K562 (cell line): ENCODE measurements around the gene STXBP4. TPM values are rescaled to one million over a fixed set of nuclear protein-coding genes. Genes with fewer than 3 reads are reported as not detected.

Source experiments
- ATAC-seq: fragments of 200-7000 bp; cut with Tn5 transposase; 3 replicates; pipeline ENCODE4 v1.9.1; 2020; ENCODE audit warnings: moderate library complexity
- BruUV-seq: library from RNA; stranded (reverse); fragments of 400-500 nt; replicated peaks from 2 replicates; lab custom pipeline; 2021; lab: Mats Ljungman, UMichigan
- CTCF ChIA-PET: fragments of 300-600 bp; formaldehyde crosslinking; extraction: SDS; loops from one replicate; lab custom pipeline; 2021; ENCODE audit warnings: low intra/inter-chr PET ratio; lab: Yijun Ruan, JAX
- POLR2A ChIA-PET: fragments of 300-600, 350-650 bp; sonication (Branson Sonifier 250); formaldehyde crosslinking; extraction: SDS; loops from one replicate; lab custom pipeline; 2021; ENCODE audit warnings: antibody characterized with exemption, inconsistent platforms; lab: Yijun Ruan, JAX
- DNase-seq, 4 experiments: peaks; one replicate each; pipeline versions ENCODE4 v3.0.0 to v3.0.0-alpha.2; 2011 to 2018; ENCODE audit warnings: low spot score in 3 of 4, mixed read lengths in 3 of 4; ENCODE audit errors: extremely low read depth in 1 of 4
- FAIRE-seq: peaks from 2 replicates; lab custom pipeline; 2011; peaks lifted over from hg19 to GRCh38; lab: Jason Lieb, UNC
- H2AFZ ChIP-seq: 2 replicates; pipeline ENCODE4 v1.6.0; 2011; ENCODE audit warnings: low read depth, low read length, control low read depth, inconsistent platforms
- H3K27ac ChIP-seq: fragments of 200-600 bp; 3 replicates; pipeline ENCODE4 v1.8.0; 2011; ENCODE audit warnings: low read depth, mild to moderate bottlenecking, control low read depth, inconsistent platforms, low read length, moderate library complexity, mixed read lengths; ENCODE audit errors: extremely low read depth
- H3K27me3 ChIP-seq, 2 experiments: fragments of 300-600 bp in 1 of 2; 2 replicates in 1 of 2; 3 replicates in 1 of 2; pipeline versions ENCODE4 v1.6.0 to v1.8.0; 2011; ENCODE audit warnings: inconsistent platforms in 2 of 2, low read length in 2 of 2, mild to moderate bottlenecking in 1 of 2, mixed read lengths in 1 of 2, moderate library complexity in 1 of 2; ENCODE audit not compliant: control insufficient read depth in 2 of 2, insufficient read depth in 2 of 2
- H3K36me3 ChIP-seq: fragments of 300-600 bp; 3 replicates; pipeline ENCODE4 v1.8.0; 2011; ENCODE audit warnings: mild to moderate bottlenecking, low read length, inconsistent platforms; ENCODE audit not compliant: control insufficient read depth, insufficient read depth
- H3K4me1 ChIP-seq, 2 experiments: fragments of 200-600 bp in 1 of 2; replicated peaks in 1 of 2; 2 replicates in 1 of 2; 3 replicates in 1 of 2; pipeline versions ENCODE4 v1.5.1 to v1.8.0; 2011; ENCODE audit warnings: inconsistent platforms in 2 of 2, low read length in 2 of 2, mild to moderate bottlenecking in 1 of 2, mixed read lengths in 1 of 2, moderate library complexity in 1 of 2; ENCODE audit not compliant: control insufficient read depth in 2 of 2, insufficient read depth in 2 of 2
- H3K4me2 ChIP-seq: 2 replicates; pipeline ENCODE4 v1.6.1; 2011; ENCODE audit warnings: low read length, control low read depth, inconsistent platforms, mixed read lengths; ENCODE audit not compliant: insufficient read depth
- H3K4me3 ChIP-seq: fragments of 200-600 bp; sonication (generic), shearing (Covaris generic); 2 replicates; pipeline ENCODE4 v1.5.1; 2016; ENCODE audit warnings: control low read depth, inconsistent platforms
- H3K79me2 ChIP-seq: fragments of 200-600 bp; 3 replicates; pipeline ENCODE4 v1.8.0; 2011; ENCODE audit warnings: low read length, inconsistent platforms; ENCODE audit not compliant: control insufficient read depth, insufficient read depth
- H3K9ac ChIP-seq, 2 experiments: 2 replicates each; pipeline versions ENCODE4 v1.6.0 to v1.6.1; 2011; ENCODE audit warnings: low read depth in 2 of 2, low read length in 2 of 2, control low read depth in 1 of 2, inconsistent platforms in 1 of 2, mild to moderate bottlenecking in 1 of 2, mixed read lengths in 1 of 2; ENCODE audit not compliant: insufficient read depth in 1 of 2
- H3K9me1 ChIP-seq: one replicate; pipeline ENCODE4 v1.6.0; 2011; ENCODE audit warnings: inconsistent platforms, mild to moderate bottlenecking, low read length, moderate library complexity; ENCODE audit not compliant: control insufficient read depth, insufficient read depth
- H3K9me3 ChIP-seq: replicated peaks from 2 replicates; pipeline ENCODE4 v1.5.1; 2011; ENCODE audit warnings: low read depth, low read length, inconsistent platforms; ENCODE audit not compliant: control insufficient read depth, insufficient read depth
- H4K20me1 ChIP-seq: replicated peaks from 2 replicates; pipeline ENCODE4 v1.6.1; 2011; ENCODE audit warnings: low read length, inconsistent platforms, mixed read lengths; ENCODE audit not compliant: control insufficient read depth, insufficient read depth
- CHD4 ChIP-seq: fragments of 200-600 bp; sonication (generic); IDR thresholded peaks from 3 replicates; pipeline ENCODE4 v1.6.1; 2012; ENCODE audit warnings: low read depth, mild to moderate bottlenecking, mixed read lengths, low read length, inconsistent platforms; ENCODE audit not compliant: insufficient read depth, insufficient replicate concordance, poor library complexity, severe bottlenecking
- GATAD2B ChIP-seq: fragments of 450-650 bp; IDR thresholded peaks from 2 replicates; pipeline ENCODE4 v1.6.1; 2017; ENCODE audit warnings: mild to moderate bottlenecking, borderline replicate concordance
- KLF1 ChIP-seq: fragments of 450-650 bp; IDR thresholded peaks from 2 replicates; pipeline ENCODE4 v1.6.1; 2016; ENCODE audit warnings: missing genetic modification characterization, missing compliant biosample characterization
- PHB ChIP-seq: fragments of 250-450 bp; sonication (Bioruptor Pico); IDR thresholded peaks from 2 replicates; pipeline ENCODE4 v1.5.0; 2021
- RFX5 ChIP-seq: IDR thresholded peaks from 2 replicates; pipeline ENCODE4 v1.6.1; 2011; ENCODE audit warnings: low read depth, mild to moderate bottlenecking, improper control_type of control experiment, low read length
- ZBTB8A ChIP-seq: fragments of 450-650 bp; IDR thresholded peaks from 2 replicates; pipeline ENCODE4 v1.6.1; 2018; ENCODE audit warnings: mild to moderate bottlenecking, moderate library complexity; ENCODE audit not compliant: partially characterized antibody
- WGBS: fragments of 100-300 bp; shearing (Covaris generic); methylation state at CpG from one replicate; pipeline ENCODE4 v1.1.6; 2016; ENCODE audit warnings: low coverage, mixed read lengths; ENCODE audit not compliant: insufficient coverage; ENCODE audit errors: missing lambda C conversion rate; 5-methylcytosine and 5-hydroxymethylcytosine counted together
- in situ Hi-C: fragments of 300-500 bp; cut with MboI; formaldehyde crosslinking; loops from 4 replicates; pipeline ENCODE4 v1.15.0; 2018; ENCODE audit warnings: inconsistent platforms, mixed read lengths
- intact Hi-C: fragments of 100-400 bp; cut with micrococcal nuclease; formaldehyde crosslinking; loops from 2 replicates; pipeline ENCODE4 v1.14.2; 2022
- polyA plus RNA-seq, 8 experiments: library from polyadenylated mRNA; depleted of rRNA in 4 of 8; stranded (reverse) in 5 of 8; unstranded in 3 of 8; fragments of >200 nt; fragmentation: Nextera tagmentation in 2 of 8; fragmentation: Illumina TruSeq in 1 of 8; extraction: Ambion mirVana in 2 of 8; extraction: Trizol in 1 of 8; gene quantifications; 2 replicates each; pipeline versions ENCODE4 v1.2.1 to v1.2.3, GENCODE V29; 2011 to 2014; ENCODE audit warnings: inconsistent platforms in 1 of 8, missing spikeins in 1 of 8
- total RNA-seq, 7 experiments: library from RNA; depleted of rRNA in 6 of 7; stranded (reverse); fragments of >200 nt in 6 of 7; fragmentation: Illumina TruSeq in 2 of 7; extraction: Trizol in 2 of 7; gene quantifications; 2 replicates each; pipeline versions ENCODE4 v1.2.1 to v1.2.3, GENCODE V29; 2011 to 2021; ENCODE audit warnings: low replicate concordance in 1 of 7
- TF ChIP-seq, protein P1 (sequence below): fragments of 450-650 bp; IDR thresholded peaks from 2 replicates; pipeline ENCODE4 v1.6.1; 2016; ENCODE audit warnings: antibody characterized with exemption

STXBP4 gene
- total and polyA plus RNA-seq, 9 of the 15 experiments (the other 6 are each of a cell fraction or from before 2014, with no cell fraction given) = 11.6 to 23.2 (median 18.5) TPM

DNA sequence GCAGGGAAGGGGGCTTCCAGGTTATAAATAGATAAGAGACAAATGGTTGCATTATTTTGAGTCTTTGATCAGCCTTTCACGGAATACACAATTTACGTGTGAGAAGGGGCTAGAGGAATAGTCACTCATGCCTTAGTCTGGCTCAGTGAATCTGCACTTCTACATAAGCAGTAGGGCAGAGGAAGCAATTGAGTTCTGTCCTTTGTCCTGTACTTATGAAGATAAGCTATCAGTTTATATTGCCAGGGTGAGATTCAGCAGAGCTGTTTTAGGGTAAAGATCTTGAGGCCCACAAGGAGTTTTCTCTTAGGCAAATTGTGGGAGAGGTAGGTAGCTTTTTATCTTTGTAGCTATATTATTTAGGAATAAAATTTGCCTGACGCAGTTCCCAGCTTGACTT, 34.6 kb upstream of the STXBP4 start:
- intact Hi-C loops (no loop called here), in situ Hi-C loops (no loop called here)
- Histone ChIP-seq H3K36me3 (peaks cover 45% of the 10 kb centered on the region; the same call in 2 of the 3 replicates), H3K4me1 (no peaks in the 10 kb centered on the region), H3K27ac (no peak overlapping the region), H3K9me1 (no peaks in the 10 kb centered on the region), H4K20me1 (no peaks in the 10 kb centered on the region), H3K27me3 (no peaks in the 10 kb centered on the region), H3K9ac (no peak overlapping the region), H3K4me2 (no peak overlapping the region), H2AFZ (no peak overlapping the region), H3K4me3 (no peak overlapping the region), H3K79me2 (no peaks in the 10 kb centered on the region), H3K9me3 (no peaks in the 10 kb centered on the region)
- DNase-seq (no peak), ATAC-seq (no peak), FAIRE-seq (no peak)
- ChIA-PET POLR2A (interaction anchor here (0.9 kb wide), 1 partner anchor 12 kb away, joined by 3 read pairs; no protein-coding TSS in a partner anchor), CTCF (no interaction called here)
- no TSS peak for BruUV-seq
- TF ChIP-seq KLF1 (tag) = no peak
- TF ChIP-seq ZBTB8A = no peak
- no peak for TF ChIP-seq CHD4
- TF ChIP-seq GATAD2B = no peak
- no peak for TF ChIP-seq PHB (CRISPR knock-in tag)
- TF ChIP-seq, protein P1, sequence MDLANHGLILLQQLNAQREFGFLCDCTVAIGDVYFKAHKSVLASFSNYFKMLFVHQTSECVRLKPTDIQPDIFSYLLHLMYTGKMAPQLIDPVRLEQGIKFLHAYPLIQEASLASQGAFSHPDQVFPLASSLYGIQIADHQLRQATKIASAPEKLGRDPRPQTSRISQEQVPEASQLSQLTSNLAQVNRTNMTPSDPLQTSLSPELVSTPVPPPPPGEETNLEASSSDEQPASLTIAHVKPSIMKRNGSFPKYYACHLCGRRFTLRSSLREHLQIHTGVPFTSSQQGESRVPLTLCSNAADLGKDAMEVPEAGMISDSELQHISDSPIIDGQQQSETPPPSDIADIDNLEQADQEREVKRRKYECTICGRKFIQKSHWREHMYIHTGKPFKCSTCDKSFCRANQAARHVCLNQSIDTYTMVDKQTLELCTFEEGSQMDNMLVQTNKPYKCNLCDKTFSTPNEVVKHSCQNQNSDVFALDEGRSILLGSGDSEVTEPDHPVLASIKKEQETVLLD = no peak
- TF ChIP-seq RFX5 = no peak
- 77% methylated on average over 3 of the region's 3 CpGs for WGBS
